Measurements from ENCODE around the gene GRIK1.

GRCh38 chr21:29940991-29941390 is 1.2 kb upstream of the GRIK1 start:
- TF ChIP-seq CTCF (IDR thresholded peaks at IDR 0.05) = no peak
- TF ChIP-seq POLR2AphosphoS5 (IDR thresholded peaks at IDR 0.05; ENCODE audit: insufficient read depth in 1 of 2, low read depth in 1 of 2) = no peak
- TF ChIP-seq POLR2A (IDR thresholded peaks at IDR 0.05) = no peak

All from vagina (tissue), 2 donors.